Lung (tissue), 12 donors: ENCODE results near the gene POR. TPM values are rescaled to one million over a fixed set of nuclear protein-coding genes. Genes with fewer than 3 reads are reported as not detected.

ENCODE experiments used
- ATAC-seq: fragments of 200-7000 bp; cut with Tn5 transposase; one replicate; pipeline ENCODE4 v1.9.1; 2020; ENCODE audit warnings: moderate number of reproducible peaks; ENCODE audit not compliant: insufficient read depth, low FRiP score
- DNase-seq, 3 donors: peaks; one replicate each; pipeline ENCODE4 v3.0.0-alpha.2; 2013 to 2017
- H3K27ac ChIP-seq, 2 donors: one replicate each; pipeline ENCODE4 v1.5.1; 2013; ENCODE audit warnings: mild to moderate bottlenecking in 2 of 2, moderate library complexity in 2 of 2, control low read depth in 1 of 2, inconsistent platforms in 1 of 2, low read depth in 1 of 2, low read length in 1 of 2
- H3K27me3 ChIP-seq, 3 donors: one replicate each; pipeline ENCODE4 v1.5.1; 2013; ENCODE audit warnings: low read length in 2 of 3; ENCODE audit not compliant: control insufficient read depth in 3 of 3, insufficient read depth in 3 of 3
- H3K36me3 ChIP-seq, 4 donors: one replicate each; pipeline ENCODE4 v1.5.1; 2013; ENCODE audit warnings: low read length in 4 of 4, mild to moderate bottlenecking in 1 of 4, moderate library complexity in 1 of 4; ENCODE audit not compliant: control insufficient read depth in 4 of 4, insufficient read depth in 4 of 4
- H3K4me1 ChIP-seq, 5 donors: one replicate each; pipeline ENCODE4 v1.5.1; 2013; ENCODE audit warnings: low read length in 5 of 5, mild to moderate bottlenecking in 2 of 5, moderate library complexity in 1 of 5; ENCODE audit not compliant: control insufficient read depth in 5 of 5, insufficient read depth in 5 of 5
- H3K4me3 ChIP-seq: one replicate; pipeline ENCODE4 v1.5.1; 2013; ENCODE audit warnings: mild to moderate bottlenecking, control low read depth, moderate library complexity
- H3K9ac ChIP-seq, 2 donors: one replicate each; pipeline ENCODE4 v1.5.1; 2013; ENCODE audit warnings: low read length in 2 of 2, control low read depth in 1 of 2; ENCODE audit not compliant: insufficient read depth in 1 of 2
- H3K9me3 ChIP-seq, 4 donors: one replicate each; pipeline ENCODE4 v1.5.1; 2013; ENCODE audit warnings: low read length in 3 of 4, mild to moderate bottlenecking in 1 of 4, moderate library complexity in 1 of 4; ENCODE audit not compliant: control insufficient read depth in 4 of 4, insufficient read depth in 3 of 4
- CTCF ChIP-seq: IDR thresholded peaks from 2 replicates; pipeline ENCODE4 v1.5.1; 2012; ENCODE audit warnings: mild to moderate bottlenecking; ENCODE audit errors: control extremely low read depth, extremely low read depth
- WGBS, 2 donors: extraction: QIAGEN DNeasy Blood & Tissue Kit; methylation state at CpG; one replicate each; pipeline ENCODE4 v1.1.7; 2013; 5-methylcytosine and 5-hydroxymethylcytosine counted together
- polyA plus RNA-seq, 2 donors: library from polyadenylated mRNA; stranded (reverse); fragments of 200-250 nt; gene quantifications; one replicate each; pipeline ENCODE4 v1.2.1, GENCODE V29; 2013
- total RNA-seq, 2 donors: library from RNA; depleted of rRNA in 1 of 2; stranded (reverse); fragments of >200 nt in 1 of 2; gene quantifications; one replicate each; pipeline ENCODE4 v1.2.1, GENCODE V29; 2014 to 2021
- donor health status: control.
- donor health status: control.
- donor health status: Bipolar disorder and iron deficiency.
- donor health status: healthy.
- donor health status: DM: yes; HTN: yes; CAD: no.

The POR gene
- total and polyA plus RNA-seq, 4 donors: 111 to 305 (median 264) TPM

DNA sequence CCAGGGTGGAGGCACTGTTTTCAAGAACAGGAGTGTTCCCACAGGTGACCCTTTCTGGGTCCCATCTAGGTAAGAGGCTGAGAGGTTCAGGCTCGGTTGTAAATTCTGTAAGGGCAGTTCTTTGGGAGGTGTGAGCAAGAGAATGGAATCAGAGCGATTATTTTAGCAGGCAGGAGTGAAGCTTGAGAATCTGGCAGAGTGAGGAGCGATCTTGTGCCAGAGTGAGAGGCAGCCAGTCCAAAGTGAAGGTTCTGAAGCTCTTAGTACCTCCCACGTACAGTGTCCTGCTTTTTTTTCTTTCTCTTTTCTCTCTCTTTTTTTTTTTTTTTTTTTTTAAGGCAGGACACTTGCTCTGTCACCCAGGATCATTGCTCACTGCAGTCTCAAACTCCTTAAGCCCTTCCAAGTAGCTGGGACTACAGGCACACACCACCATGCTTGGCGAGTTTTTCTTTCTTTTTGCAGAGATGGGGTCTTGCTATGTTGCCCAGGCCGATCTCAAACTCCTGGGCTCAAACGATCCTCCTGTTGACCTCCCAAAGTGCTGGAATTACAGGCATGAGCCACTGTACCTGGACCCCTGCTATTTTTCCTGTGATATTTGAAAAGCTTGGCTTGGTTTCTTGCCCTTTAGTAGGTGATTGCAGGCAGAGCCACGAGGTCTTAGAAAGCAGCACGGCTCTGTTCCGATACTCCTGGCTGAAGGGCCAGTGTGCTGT is 10.9 kb downstream of the POR start:
- H3K4me1 ChIP-seq: peaks cover 0 to 13% (median 0%) of the 10 kb centered on the region in 5 donors
- 92 to 94% methylated on average over 10 of the region's 10 CpGs for WGBS, 2 donors

DNA sequence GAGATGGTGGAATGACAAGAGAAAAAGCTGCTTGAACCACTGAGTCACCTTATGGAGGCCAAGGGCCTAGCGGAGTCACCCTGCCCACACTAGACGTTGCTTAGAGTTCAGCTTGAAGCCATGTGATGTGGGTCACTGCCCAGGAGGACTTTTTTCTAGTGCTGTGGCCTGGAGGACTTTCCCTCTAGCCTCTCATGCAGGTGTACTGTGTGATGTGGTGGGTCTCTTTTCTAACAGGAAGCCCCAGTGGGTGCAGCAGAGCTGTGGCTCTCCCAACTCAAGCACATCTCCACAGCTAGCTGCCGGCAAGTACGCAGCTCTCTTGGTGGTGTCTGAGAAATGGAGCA is 13.6 kb downstream of the POR start:
- Histone ChIP-seq H3K4me3 (no peak overlapping the region), H3K36me3 (peaks cover 0 to 6% (median 2%) of the 10 kb centered on the region in 4 donors), H3K4me1 (peaks cover 0 to 5% (median 0%) of the 10 kb centered on the region in 5 donors), H3K27ac (no peak overlapping the region), H3K9me3 (no peaks in the 10 kb centered on the region), H3K27me3 (no peaks in the 10 kb centered on the region), H3K9ac (no peak overlapping the region)
- WGBS, 2 donors: 91 to 93% methylated on average over 4 of the region's 4 CpGs
- no peak for TF ChIP-seq CTCF
- ATAC-seq (no peak), DNase-seq (no peak)

More for the DNA sequence above, 10.9 kb downstream of the POR start:
- no peak for DNase-seq
- H3K4me3 ChIP-seq: no peak overlapping the region
- peak overlapping the region; percentile 27 to 68 for H3K27ac ChIP-seq
- peaks cover 0 to 6% (median 2%) of the 10 kb centered on the region in 4 donors for H3K36me3 ChIP-seq
- no peak for ATAC-seq
- no peaks in the 10 kb centered on the region for H3K27me3 ChIP-seq
- no peak overlapping the region for H3K9ac ChIP-seq
- no peak for TF ChIP-seq CTCF
- no peaks in the 10 kb centered on the region for H3K9me3 ChIP-seq

DNA sequence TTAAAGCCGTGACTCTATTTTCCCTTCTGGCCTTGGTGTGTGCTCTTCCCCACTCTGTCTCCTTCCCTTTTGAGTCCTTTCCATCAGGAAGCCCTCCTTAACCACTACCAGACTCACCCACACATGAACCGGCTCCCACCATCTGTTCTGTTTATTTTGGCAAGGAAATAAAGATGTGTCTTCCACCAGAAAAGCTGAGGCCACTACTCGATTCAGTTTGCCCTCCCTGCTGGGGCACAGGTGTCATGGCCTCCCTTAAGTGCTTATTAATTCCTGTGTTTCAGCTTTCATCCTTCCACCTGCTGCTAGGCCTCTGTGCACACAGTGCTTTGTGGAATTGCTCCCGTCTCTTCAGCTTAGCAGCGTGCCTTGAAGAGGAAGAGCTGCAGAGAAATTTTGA is 16.7 kb downstream of the POR start:
- Histone ChIP-seq H3K27ac (no peak overlapping the region), H3K9me3 (peaks cover 0 to 5% (median 0%) of the 10 kb centered on the region in 4 donors), H3K4me1 (peaks cover 0 to 4% (median 0%) of the 10 kb centered on the region in 5 donors), H3K27me3 (no peaks in the 10 kb centered on the region), H3K4me3 (no peak overlapping the region), H3K36me3 (peaks cover 0 to 8% (median 2%) of the 10 kb centered on the region in 4 donors), H3K9ac (no peak overlapping the region)
- peak; percentile 7 to 41 (median 39) for DNase-seq
- no peak for TF ChIP-seq CTCF
- no peak for ATAC-seq
- 65 to 74% methylated on average over 5 of the region's 5 CpGs for WGBS, 2 donors
